IPS-20b (cell line): ENCODE data around the gene SLC7A7.
"Not testable (repeated sequence)": the region's sequence is repeated elsewhere in the genome, so short reads cannot be mapped to it uniquely, and the experiment has no call there.

Source experiments
- H3K27ac ChIP-seq: one replicate; pipeline ENCODE4 v1.5.1; 2013; ENCODE audit warnings: low read length
- H3K27me3 ChIP-seq: 2 replicates; pipeline ENCODE4 v1.6.1; 2013; ENCODE audit warnings: mild to moderate bottlenecking, low read length, inconsistent platforms; ENCODE audit not compliant: insufficient read depth
- H3K36me3 ChIP-seq: 2 replicates; pipeline ENCODE4 v1.6.1; 2013; ENCODE audit warnings: low read depth, mild to moderate bottlenecking, inconsistent platforms, low read length, moderate library complexity; ENCODE audit not compliant: insufficient read depth
- H3K4me1 ChIP-seq: 2 replicates; pipeline ENCODE4 v1.6.1; 2013; ENCODE audit warnings: mild to moderate bottlenecking, control low read depth, inconsistent platforms, low read length, moderate library complexity; ENCODE audit not compliant: insufficient read depth
- H3K4me3 ChIP-seq: 2 replicates; pipeline ENCODE4 v1.5.1; 2013; ENCODE audit warnings: mild to moderate bottlenecking, low read length, inconsistent platforms
- H3K9ac ChIP-seq: 2 replicates; pipeline ENCODE4 v1.6.1; 2013; ENCODE audit warnings: low read depth, mild to moderate bottlenecking, inconsistent platforms, low read length, moderate library complexity
- H3K9me3 ChIP-seq: 2 replicates; pipeline ENCODE4 v1.6.1; 2013; ENCODE audit warnings: mild to moderate bottlenecking, low read depth, low read length, inconsistent platforms; ENCODE audit not compliant: insufficient read depth

SLC7A7 gene

GRCh38 chr14:22732062-22732461 lies 83.2 kb downstream of the SLC7A7 start:
- H3K27me3 ChIP-seq, H3K4me1 ChIP-seq, H3K27ac ChIP-seq, H3K9ac ChIP-seq, H3K9me3 ChIP-seq, H3K4me3 ChIP-seq, H3K36me3 ChIP-seq: not testable (repeated sequence)

- Histone ChIP-seq H3K9ac (no peak overlapping the region), H3K4me3 (no peak overlapping the region), H3K9me3 (no peaks in the 10 kb centered on the region), H3K4me1 (no peaks in the 10 kb centered on the region), H3K27me3 (no peaks in the 10 kb centered on the region), H3K27ac (no peak overlapping the region), H3K36me3 (no peaks in the 10 kb centered on the region)
Observed at GRCh38 chr14:22726012-22726411, 89.2 kb downstream of the SLC7A7 start.

GRCh38 chr14:22725374-22725773 lies 89.9 kb downstream of the SLC7A7 start:
- H3K4me1 ChIP-seq, H3K36me3 ChIP-seq, H3K4me3 ChIP-seq, H3K9me3 ChIP-seq, H3K27ac ChIP-seq, H3K9ac ChIP-seq, H3K27me3 ChIP-seq: not testable (repeated sequence)

GRCh38 chr14:22724847-22725246 lies 90.4 kb downstream of the SLC7A7 start:
- H3K9ac ChIP-seq, H3K4me1 ChIP-seq, H3K27me3 ChIP-seq, H3K36me3 ChIP-seq, H3K9me3 ChIP-seq, H3K27ac ChIP-seq, H3K4me3 ChIP-seq: not testable (repeated sequence)

GRCh38 chr14:22723815-22724214 lies 91.4 kb downstream of the SLC7A7 start:
- Histone ChIP-seq H3K4me1 (no peaks in the 10 kb centered on the region), H3K4me3 (no peak overlapping the region), H3K36me3 (no peaks in the 10 kb centered on the region), H3K27me3 (no peaks in the 10 kb centered on the region), H3K9me3 (no peaks in the 10 kb centered on the region), H3K9ac (no peak overlapping the region), H3K27ac (no peak overlapping the region)
